Inferior parietal cortex (tissue), 1 donor: ENCODE data around the gene PLEKHJ1.

Experiments
- DNase-seq: peaks from one replicate; pipeline ENCODE4 v3.0.0-alpha.2; 2016; ENCODE audit errors: extremely low spot score

The PLEKHJ1 gene

DNA sequence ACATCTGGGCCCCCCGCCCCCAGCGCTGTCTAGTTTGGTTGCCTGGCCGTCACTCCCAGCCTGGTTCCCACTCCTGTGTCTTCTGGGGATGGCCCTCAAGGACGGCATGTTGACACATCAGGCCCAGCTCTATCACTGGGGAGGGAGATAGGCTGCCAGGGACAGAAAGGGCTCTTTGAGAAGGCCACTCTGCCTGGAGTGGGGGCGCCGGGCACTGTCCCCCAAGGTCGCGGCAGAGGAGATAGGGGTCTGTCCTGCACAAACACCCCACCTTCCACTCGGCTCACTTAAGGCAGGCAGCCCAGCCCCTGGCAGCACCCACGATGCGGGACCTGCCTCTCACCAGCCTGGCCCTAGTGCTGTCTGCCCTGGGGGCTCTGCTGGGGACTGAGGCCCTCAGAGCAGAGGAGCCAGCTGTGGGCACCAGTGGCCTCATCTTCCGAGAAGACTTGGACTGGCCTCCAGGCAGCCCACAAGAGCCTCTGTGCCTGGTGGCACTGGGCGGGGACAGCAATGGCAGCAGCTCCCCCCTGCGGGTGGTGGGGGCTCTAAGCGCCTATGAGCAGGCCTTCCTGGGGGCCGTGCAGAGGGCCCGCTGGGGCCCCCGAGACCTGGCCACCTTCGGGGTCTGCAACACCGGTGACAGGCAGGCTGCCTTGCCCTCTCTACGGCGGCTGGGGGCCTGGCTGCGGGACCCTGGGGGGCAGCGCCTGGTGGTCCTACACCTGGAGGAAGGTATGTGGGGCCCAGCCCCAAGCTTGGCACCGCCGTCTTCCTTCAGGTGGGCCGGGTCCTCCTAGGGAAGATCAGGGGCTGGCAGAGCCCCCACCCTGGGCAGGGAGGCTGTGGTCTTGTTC lies 13.1 kb upstream of the PLEKHJ1 start, which contains the start of gene AMH:
AMH (plus strand) TSS at position 314 of the 857 bp plus-strand sequence; CDS start at position 324, 10 bp downstream.
- DNase-seq, result no peak

DNA sequence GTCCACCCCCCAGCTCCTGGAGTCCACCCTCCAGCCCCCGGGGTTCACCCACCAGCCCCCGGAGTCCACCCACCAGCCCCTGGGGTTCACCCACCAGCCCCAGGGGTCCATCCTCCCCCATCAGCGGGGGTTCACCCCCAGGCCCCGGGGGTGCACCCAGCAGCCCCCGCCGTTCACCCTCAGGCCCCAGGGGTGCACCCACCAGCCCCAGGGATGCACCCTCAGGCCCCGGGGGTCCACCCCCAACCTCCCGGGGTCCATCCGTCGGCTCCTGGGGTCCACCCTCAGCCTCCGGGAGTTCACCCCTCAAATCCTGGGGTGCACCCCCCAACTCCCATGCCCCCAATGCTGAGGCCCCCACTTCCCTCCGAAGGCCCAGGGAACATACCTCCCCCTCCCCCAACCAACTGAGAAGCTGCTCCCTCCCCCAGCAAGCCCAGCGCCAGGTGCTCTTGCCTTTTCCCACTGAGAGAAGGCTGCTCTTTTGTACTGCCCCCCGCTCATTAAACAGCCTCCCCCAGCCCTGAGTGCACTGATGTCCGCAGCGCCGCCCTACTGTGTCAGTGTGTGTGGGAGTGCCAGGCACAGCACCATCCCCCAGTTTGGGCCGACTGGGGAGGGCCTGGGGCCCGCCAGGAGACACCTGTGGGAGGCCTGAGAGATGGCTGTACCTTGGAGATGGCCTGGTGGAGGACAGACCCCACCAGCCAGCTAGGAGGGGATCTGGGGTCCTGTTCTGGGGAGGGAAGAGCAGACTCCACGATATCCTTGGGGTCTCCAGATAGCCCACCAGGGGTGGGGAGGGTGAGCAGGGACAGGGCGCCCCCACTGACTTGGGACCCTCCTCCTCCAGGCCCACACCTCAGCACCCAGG lies 12.2 kb upstream of the PLEKHJ1 start:
- no peak for DNase-seq

DNA sequence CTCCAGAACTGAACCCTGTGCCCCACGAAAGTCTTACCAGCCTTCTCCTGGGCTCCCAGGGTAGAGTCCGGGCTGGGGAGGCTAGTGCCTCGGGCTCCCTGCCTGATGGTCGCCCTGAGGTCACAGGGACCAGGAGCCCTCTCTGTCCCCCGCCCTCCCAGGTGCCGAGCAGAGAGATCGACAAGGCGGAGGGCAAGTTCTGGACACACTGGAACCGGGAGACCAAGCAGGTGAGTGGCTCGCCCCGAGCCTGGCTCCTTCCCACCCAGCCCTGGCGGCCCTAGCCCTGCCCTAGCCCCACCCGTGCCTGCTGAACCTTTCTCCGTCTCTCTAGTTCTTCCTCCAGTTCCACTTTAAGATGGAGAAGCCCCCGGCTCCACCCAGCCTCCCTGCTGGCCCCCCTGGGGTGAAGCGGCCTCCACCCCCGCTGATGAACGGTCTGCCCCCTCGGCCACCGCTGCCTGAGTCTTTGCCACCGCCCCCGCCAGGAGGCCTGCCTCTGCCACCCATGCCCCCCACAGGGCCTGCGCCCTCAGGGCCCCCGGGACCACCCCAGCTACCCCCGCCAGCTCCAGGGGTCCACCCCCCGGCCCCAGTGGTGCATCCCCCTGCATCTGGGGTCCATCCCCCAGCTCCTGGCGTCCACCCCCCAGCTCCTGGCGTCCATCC lies 11.4 kb upstream of the PLEKHJ1 start:
- no peak for DNase-seq

DNA sequence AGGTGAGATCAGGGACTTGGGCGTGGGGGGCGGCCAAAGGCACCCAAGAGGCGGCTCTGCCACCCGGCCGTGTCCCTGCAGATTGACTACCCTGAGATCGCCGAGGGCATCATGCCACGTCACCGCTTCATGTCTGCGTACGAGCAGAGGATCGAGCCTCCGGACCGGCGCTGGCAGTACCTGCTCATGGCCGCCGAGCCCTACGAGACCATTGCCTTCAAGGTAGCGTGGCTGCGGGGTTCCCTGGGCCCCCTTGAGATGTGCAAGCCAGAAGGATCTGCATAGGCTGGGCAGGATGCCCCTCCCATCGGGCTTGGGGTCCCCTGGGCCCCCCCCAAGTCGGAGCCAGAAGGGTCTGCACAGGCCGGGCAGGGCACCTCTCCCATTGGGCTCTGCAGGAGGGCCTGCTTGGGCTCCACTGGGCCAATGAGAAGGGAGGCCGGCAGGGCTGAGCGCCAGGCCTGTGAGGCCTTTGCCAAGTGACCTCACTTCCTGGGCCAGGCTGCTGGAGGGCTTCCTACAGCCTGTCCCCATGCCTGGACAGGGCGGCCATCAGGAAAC lies 10.8 kb upstream of the PLEKHJ1 start:
- no peak for DNase-seq

DNA sequence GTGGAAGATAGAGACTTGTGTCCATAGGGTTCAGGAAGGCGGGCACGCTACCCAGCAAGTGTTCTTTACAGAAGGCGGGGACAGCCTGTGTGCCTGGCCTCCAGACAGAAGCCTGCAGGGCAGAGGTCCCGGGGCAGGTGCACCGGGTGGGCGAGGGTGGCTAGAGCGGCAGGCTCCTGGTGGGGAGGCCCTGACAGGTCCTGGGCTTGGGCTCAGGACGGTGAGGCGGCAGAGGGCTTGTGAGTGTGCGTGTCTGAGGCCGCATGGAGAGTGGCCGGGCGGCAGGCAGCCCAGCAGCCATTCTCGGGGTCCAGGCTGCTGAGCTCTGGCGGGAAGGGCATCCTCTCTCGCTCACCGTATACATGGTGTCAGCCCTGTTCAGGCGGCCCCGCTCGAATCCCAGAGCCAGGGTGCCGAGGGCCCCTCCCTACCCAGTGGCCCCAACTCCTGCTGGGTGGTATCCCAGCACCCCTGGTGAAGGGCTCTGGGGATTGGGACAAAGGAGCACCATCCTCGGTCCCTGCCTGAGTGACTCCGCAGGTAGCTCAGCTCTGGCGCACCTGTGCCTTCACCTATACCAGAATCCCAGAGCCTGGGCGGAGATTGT lies 10.0 kb upstream of the PLEKHJ1 start:
- no peak for DNase-seq

DNA sequence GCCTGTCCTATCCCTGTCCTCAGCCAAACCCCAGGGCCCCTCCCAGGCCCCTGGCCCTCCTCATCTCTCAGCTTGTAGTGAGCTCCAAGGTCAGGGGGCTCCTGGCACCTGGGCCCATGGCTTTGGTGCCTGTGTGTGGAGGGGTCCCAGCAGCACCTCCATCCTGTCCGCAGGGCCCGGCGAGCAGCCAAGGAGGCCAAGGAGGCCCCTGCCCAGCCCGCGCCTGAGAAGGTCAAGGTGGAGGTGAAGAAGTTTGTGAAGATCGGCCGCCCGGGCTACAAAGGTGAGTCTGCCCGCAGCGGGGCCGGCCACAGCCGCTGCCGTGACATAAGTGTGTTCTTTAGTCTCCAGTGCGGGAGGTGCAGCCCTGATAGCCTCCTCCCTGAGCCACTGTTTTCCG lies 9.1 kb upstream of the PLEKHJ1 start:
- DNase-seq, result no peak

DNA sequence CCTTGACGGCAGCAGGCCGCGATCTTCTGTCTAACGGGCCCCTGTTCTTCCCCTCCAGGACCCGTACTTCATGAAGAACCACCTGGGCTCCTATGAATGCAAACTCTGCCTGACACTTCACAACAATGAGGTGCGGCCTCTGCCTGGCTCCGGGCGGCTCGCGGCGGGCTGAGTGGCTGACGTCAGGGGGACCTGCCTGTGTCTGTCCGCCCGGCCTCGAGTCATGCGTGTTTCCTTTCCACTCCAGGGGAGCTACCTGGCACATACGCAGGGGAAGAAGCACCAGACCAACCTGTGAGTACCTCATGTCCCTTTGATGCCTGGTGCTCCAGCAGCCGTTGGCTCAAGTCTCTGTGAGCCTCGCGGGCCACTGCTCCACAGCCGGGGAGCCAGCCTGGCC lies 8.4 kb upstream of the PLEKHJ1 start:
- DNase-seq, result no peak

DNA sequence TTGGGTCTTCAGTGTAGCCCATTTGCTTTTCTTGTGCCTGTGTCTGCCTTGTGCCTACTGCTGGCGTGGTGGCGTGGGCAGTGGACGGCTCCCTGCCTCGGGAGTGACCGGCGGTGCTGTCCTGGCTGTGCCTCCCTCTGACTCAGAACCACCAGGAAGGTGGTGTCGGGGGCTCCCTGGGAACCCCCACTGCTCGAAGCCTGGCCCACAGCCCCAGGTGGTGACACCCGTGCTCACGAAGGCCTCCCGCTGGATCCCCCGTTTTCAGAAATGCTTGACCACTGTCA lies 7.9 kb upstream of the PLEKHJ1 start:
- DNase-seq, result no peak

DNA sequence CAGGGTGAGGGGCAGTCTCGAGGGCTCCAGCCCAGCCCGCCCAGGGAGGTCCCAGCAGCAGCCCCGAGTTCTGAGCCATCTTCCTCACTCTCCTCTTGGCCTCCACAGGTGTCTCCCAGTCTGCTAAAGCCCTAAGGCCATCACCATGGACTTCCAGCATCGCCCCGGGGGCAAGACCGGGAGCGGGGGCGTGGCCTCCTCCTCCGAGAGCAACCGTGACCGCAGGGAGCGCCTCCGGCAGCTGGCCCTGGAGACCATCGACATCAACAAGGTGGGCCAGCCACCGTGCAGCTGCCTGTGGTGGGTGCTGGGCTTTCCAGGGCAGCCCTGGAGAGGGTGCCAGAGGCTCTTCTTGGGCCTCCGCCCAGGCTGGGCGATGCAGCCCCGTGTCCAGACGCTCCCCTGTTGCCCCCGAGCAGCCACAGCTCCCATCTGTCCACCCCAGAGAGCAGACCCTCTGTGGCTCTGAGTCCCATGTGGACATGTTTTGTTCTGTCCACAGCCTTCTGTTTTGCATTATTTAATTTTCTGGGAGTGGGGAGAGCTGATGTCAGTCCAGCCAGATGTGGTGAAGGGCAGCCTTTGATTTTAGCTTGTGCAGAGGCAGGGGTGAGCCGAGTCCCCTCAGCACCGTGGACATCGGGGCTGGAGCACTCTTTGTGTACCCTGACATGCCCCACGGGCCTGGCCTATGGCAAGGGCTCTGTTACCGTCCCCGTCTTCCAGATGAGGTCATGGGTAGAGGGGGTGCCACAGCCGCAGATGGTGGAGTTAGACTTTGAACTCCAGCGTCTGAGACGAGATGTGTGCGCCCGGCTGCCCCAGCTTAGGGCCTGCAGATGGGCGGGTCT lies 7.4 kb upstream of the PLEKHJ1 start:
- no peak for DNase-seq

DNA sequence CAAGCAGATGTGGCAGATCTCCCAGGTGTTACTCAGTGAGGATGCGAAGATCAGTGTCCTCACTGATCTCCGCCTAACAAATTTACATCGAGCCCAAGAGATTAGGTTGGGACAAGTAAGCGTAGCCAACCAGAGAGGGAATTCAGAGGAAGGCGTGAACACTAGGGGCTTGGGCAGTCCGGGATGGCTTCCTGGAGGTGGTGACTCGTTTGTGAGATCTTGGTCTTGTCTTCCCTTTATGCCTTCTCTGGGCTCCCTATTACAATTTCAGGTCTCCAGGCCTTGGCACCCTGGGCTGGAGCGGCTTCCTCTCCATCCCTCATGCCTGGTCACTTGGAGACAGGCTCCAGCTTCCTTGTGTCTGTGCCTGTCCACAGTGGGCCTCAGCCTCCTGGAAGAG lies 6.7 kb upstream of the PLEKHJ1 start:
- no peak for DNase-seq

DNA sequence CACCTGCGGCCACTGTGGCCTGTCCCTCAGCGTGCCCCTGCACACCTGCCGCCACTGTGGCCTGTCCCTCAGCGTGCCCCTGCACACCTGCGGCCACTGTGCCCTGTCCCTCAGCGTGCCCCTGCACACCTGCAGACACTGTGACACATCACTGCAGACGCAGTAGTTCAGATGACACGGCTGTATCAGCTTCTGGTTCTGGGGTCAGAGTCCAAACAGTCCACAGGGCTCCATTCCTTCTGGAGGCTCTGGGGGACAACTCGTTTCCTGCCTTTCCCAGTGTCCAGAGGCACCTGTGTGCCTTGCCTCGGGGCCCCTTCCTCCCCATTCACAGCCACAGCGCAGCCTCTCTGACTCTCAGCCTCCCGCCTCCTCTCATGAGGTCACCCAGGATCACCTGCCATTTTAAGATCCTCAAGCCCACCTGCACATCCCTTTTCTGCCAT lies 6.0 kb upstream of the PLEKHJ1 start:
- DNase-seq, result no peak

DNA sequence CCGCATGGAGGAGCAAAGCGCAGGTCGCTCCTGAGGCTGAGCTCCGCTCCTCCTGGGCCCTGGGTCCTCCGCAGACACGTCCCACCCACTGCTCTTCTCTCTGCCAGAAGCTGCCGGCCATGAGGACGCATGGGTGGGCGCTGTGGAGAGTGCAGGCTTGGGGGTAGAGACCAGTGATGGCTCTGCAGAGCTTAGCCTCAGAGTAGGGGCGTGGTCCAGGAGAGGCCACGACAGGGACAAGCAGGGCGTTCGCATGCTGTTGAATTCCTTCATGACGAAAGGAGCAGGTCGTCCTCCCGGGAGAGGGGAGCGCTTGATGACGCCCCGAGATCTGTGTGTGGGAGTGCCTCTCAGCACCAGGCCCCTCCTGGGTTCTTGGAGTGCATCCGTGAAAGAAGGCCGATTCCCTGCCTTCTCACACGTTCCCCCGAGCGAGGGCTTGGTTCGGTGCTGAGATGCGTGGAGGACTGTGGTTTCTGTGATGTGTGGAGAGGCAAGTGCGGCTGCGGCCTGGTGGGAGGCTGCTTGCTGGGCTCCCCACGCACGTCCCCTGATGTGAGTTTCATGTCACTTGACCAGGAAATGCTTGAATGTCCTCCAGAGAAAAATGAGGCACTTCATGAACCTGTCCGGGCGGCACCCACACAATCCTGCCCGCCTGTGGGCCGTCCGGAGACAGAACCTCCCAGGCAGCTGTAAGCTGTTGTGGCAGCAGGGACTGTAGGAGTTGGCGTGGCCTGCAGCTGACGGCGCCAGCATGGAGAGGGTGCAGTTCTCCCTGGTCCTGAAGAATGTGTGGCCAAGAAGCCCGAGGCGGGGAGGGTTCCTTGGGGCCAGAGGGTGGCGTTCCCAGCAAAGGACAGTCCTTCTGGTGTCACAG lies 5.0 kb upstream of the PLEKHJ1 start:
- DNase-seq, result no peak

DNA sequence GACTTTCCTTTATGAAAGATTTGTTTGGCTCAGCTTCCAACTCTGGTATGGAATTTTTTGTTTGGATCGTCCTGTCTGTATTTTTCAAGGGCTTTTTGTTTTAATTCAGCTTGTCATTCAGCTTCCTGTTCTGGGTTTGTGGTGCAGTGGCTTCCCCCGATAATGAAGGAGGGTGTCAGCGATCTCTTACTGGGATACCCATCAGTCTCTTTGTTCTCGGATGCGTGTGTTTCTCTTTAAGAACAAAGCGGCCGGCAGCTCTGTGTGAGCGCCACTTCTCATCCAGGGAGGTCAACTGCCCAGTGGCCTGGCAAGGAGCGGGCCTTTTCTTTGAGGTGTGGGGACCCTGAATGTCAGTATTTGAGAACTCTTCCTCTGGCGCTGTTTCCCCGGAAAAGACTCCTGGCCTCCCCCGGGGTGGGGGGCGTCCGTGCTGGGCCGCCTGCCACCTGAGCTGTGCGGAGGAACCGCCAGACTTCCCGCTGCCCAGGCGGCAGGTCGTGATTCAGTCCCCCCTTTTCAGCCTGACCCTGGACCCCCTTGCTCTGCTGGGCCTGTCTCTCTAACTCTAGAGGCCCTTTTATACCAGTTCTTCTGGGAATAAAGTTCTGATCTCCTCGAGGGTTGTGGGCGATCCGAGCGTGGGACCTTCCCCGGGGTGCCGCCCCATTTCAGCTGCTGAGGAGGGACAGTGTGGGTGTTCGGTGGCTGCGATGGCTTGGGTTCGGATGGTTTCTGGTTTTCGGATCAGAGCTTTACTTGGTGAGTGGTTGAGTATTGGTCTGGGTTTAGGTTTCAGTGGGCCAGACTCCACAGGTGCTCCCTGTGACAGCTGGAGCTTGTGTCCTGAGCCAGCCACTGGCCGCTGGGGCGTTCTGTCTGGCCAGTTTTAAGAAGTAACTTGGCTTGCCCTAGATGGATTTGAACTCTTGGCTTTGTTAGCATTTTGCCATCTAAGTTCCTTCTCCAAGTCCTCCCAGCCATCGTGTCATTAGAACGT lies 3.9 kb upstream of the PLEKHJ1 start:
- DNase-seq, result no peak

DNA sequence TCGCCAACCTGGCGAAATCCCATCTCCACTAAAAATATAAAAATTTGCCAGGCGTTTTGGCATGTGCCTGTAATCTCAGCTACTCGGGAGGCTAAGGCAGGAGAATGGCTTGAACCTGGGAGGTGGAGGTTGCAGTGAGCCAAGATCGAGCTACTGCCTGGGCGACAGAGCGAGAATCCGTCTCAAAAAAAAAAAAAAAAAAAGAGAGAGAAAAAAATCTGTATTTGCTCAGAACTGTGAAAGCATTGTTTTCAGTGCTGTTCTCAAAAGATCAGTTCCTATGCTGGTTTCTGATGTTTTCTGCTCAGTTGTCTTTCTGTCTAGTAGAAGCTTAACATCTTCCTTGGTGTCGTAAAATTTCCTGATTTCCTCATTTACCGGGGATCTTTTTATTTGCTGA lies 3.0 kb upstream of the PLEKHJ1 start:
- DNase-seq, result no peak

DNA sequence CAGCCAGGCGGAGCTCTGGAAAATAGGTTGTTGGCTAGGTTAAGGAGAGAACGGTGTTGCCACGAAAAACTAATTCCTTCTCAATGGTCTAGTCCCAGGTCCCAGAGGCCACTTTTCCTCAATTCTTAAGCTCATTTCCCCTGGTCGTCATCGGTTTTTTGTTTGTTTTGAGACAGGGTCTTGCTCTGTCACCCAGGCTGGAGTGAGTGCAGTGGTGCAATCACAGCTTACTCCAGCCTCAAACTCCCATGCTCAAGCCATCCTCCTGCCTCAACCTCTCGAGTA lies 1.7 kb upstream of the PLEKHJ1 start:
- DNase-seq, result no peak

DNA sequence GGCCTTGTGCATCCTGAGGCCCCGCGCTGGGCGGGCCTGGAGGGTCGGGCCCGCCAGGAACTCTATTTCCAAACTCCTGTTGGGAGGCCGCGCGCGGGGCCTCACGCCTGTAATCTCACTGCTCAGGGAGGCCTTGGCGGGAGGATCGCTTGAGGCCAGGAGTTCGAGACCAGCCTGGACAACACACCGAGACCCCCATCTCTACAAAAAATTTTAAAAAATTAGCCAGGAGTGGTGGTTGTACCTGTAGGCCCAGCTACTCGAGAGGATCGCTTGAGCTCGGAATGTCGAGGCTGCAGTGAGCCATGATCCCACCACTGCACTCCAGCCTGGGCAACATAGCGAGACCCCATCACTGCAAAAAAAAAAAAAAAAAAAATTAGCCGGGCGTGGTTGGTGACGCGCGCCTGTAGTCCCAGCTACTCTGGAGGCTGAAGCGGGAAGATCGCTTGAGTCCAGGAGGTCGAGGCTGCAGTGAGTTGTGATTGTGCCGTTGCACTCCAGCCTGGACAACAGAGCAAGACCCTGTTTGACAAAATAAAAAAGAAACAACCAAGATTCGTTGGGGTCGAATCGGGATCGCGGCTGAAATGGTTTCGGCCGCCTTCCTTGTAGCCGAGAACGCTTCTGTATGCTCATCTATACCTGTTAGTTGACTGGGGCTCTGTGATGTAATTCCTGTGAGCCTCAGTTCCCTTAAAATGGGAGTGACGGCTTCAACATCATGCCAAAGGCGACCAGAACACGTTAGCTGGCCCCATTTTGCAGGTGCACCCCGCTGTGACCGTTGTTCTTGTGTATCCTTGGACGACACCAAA lies 1.1 kb upstream of the PLEKHJ1 start:
- no peak for DNase-seq

DNA sequence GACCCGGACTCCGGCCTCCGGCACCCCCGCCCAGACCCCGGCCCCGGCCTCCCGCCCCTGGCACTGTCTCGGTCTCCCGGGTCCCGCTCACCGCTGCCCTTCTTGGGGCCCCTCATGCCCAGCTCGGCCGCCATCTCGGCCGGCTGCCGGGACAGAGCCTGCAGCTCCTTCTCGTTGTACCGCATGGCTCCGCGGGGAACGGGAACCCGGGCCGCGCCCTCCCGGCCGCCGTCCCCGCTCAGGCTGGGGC lies 140 bp downstream of the PLEKHJ1 start:
- DNase-seq, result no peak

DNA sequence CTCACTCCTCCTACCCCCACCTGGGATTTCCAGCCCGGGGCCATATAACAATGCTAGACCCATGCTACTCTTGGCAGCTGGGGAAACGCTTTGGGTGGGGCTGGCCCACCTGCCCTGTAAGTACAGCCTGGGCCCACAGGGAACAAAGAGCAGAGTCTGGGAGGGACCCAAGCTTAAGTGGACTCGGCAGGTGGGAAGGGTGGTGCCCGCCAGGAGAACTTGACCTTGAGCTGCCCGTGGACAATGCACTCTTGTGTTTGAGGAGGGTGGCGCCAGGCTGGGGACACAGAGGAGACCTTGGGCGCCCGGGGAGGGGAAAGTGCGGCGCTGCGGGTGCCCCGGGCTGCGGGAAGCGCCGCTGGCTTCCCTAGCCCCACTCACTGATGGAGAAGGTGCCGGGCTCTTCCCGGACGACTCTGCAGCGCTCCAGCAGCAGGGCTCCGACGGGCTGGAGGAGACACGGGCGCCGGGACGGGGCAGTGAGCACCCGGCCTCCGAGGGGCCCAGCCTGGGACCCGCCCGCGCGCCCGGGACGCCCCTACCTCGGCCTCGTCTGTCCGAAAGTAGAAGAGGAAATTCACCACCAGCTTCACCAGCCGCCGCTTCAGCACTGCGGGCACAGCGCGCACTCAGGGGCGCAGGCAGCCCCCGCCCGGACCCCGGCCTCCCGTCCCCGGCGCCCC lies 607 bp downstream of the PLEKHJ1 start:
- no peak for DNase-seq
